BJ (cell line): ENCODE results near the gene TMEM91. TPM values are rescaled to one million over a fixed set of nuclear protein-coding genes. Genes with fewer than 3 reads are reported as not detected.

Experiments used
- CTCF ChIA-PET: fragments of 350-600 bp; formaldehyde crosslinking; extraction: SDS; loops from one replicate; lab custom pipeline; 2021; ENCODE audit warnings: antibody characterized with exemption, inconsistent platforms; lab: Yijun Ruan, JAX
- POLR2A ChIA-PET: fragments of 300-600 bp; sonication (Branson Sonifier 250); formaldehyde crosslinking; extraction: SDS; loops from one replicate; lab custom pipeline; 2021; ENCODE audit warnings: antibody characterized with exemption; lab: Charles Lee
- DNase-seq: peaks from one replicate; pipeline ENCODE4 v3.0.0-alpha.2; 2011; ENCODE audit warnings: low read depth
- H3K27me3 ChIP-seq: 2 replicates; pipeline ENCODE4 v1.6.0; 2011; ENCODE audit warnings: low read length; ENCODE audit not compliant: control insufficient read depth, insufficient read depth
- H3K36me3 ChIP-seq: 2 replicates; pipeline ENCODE4 v1.5.1; 2011; ENCODE audit warnings: low read length; ENCODE audit not compliant: control insufficient read depth, insufficient read depth
- H3K4me3 ChIP-seq: 2 replicates; pipeline ENCODE4 v1.5.1; 2011; ENCODE audit warnings: low read depth, mild to moderate bottlenecking, control low read depth, low read length
- polyA plus RNA-seq: library from polyadenylated mRNA; depleted of rRNA; stranded (reverse); fragments of >200 nt; gene quantifications from 2 replicates; pipeline ENCODE4 v1.2.3, GENCODE V29; 2011
- TF ChIP-seq, protein P1 (sequence below): IDR thresholded peaks from 2 replicates; pipeline ENCODE4 v1.5.1; 2011; ENCODE audit warnings: low read depth, mild to moderate bottlenecking, control low read depth, inconsistent platforms, low read length, moderate library complexity; ENCODE audit not compliant: insufficient read depth

Gene TMEM91
- polyA plus RNA-seq, 1 experiment = 5.1 TPM

DNA sequence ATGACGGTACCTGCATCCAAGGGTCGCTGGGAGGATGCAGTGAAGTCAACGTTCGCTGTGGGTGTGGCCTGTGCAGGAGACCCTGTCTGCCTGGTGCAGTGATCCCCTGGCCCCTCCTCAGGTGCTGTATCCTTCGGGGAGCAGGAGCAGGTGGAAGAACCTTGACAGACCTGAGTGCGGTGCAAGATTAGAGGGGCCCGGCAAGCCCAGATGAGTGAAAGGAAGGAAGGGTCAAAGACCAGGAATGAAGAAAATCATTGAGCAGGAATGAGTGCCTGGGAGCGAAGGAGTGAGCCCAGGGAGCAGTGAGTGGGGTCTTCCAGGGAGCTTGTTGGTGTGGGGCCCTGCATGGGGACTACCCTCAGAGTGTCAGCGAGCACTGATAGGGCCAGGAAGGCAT lies 38.1 kb downstream of the TMEM91 start:
- TF ChIP-seq, protein P1, sequence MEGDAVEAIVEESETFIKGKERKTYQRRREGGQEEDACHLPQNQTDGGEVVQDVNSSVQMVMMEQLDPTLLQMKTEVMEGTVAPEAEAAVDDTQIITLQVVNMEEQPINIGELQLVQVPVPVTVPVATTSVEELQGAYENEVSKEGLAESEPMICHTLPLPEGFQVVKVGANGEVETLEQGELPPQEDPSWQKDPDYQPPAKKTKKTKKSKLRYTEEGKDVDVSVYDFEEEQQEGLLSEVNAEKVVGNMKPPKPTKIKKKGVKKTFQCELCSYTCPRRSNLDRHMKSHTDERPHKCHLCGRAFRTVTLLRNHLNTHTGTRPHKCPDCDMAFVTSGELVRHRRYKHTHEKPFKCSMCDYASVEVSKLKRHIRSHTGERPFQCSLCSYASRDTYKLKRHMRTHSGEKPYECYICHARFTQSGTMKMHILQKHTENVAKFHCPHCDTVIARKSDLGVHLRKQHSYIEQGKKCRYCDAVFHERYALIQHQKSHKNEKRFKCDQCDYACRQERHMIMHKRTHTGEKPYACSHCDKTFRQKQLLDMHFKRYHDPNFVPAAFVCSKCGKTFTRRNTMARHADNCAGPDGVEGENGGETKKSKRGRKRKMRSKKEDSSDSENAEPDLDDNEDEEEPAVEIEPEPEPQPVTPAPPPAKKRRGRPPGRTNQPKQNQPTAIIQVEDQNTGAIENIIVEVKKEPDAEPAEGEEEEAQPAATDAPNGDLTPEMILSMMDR = no peak
- Histone ChIP-seq H3K27me3 (no peaks in the 10 kb centered on the region), H3K36me3 (peaks cover 34% of the 10 kb centered on the region), H3K4me3 (no peak overlapping the region)
- CTCF ChIA-PET = interaction anchor here (1.1 kb wide), 1 partner anchor 149 kb away, joined by 3 read pairs; no protein-coding TSS in a partner anchor
- no peak for DNase-seq
- POLR2A ChIA-PET = no interaction called here

DNA sequence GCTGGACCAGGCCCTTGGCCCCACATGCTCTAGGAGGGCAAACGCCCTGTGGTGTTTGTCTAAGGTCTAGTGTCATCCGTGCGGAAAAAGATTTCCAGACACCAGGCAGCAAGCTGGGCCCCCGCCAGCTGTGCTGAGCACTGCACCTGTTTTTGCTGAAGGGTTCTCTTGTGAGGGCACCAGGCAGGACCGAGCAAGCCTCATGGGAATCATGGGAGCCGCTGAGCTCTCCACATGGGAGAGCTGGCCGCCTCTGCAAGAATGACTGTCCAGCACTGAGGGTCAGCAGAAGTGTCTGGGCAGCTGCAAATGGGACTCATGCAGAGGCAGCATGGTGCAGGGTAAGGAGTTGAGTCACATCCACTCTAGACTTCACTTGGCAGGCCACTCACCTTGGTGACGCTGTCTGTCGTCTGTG lies 38.8 kb downstream of the TMEM91 start:
- POLR2A ChIA-PET = no interaction called here
- Histone ChIP-seq H3K4me3 (no peak overlapping the region), H3K36me3 (peaks cover 35% of the 10 kb centered on the region), H3K27me3 (no peaks in the 10 kb centered on the region)
- CTCF ChIA-PET = no interaction called here
- DNase-seq = no peak
- TF ChIP-seq, protein P1 = no peak

DNA sequence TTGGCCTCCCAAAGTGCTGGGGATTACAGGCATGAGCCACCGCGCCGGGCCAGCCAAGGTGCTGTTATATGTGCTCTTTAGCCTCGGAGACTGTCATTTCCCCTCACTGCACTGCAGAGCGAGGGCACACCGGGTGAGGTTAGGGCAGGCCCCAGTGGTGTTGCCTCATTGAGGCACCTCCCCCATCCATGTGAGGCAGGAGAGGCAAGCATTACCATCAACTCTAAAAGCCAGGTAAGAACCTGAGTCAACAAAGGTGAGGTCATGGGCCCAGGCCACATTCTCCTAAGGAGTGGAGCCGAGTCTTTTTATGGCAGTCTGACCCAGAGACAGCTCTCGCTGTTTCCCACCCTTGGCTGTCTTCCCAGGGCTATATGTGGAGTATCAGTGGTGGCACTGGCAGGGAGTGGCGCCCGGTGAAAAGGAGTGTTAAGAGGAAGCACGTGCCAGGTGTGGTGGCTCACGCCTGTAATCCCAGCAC lies 39.9 kb downstream of the TMEM91 start:
- no peak for DNase-seq
- CTCF ChIA-PET = no interaction called here
- POLR2A ChIA-PET = no interaction called here

DNA sequence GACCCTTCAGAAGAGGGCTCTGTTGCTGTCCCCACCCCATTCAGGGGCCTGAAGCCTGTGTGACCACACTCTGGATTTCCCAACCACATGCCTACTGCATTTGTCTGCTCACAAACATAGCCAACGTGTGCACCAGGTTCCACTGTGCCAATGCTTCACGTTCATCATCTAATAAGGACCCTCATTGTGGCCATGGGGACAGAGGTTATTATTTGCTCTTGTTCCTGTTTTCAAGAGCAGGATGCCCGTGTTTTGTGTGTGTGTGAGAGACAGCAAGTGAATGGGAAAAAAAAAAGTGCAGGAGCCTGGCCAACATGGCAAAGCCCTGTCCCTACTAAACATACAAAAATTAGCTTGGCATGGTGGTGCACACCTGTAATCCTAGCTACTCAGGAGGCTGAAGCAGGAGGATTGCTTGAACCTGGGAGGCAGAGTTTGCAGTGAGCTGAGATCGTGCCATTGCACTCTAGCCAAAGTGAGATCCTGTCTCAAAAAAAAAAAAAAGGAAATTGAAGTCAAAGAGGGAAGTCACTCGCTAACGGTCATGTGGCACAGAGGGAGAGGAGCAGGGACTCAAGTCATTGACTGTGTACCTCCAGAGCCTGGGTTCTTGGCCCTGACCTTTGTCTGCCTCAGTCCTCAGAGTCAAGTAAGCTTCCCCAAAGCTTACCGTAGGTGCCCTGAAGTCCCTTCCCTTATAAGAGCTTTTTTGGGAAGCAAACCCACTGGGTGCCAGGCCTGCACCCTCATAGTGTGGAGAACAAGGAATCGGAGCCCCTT lies 44.0 kb downstream of the TMEM91 start:
- ChIA-PET CTCF (interaction anchor here (0.6 kb wide), 1 partner anchor 19 kb away, joined by 4 read pairs; the partner anchor contains the start of gene DMAC2), POLR2A (no interaction called here)
- peaks cover 34% of the 10 kb centered on the region for H3K36me3 ChIP-seq
- no peaks in the 10 kb centered on the region for H3K27me3 ChIP-seq
- TF ChIP-seq, protein P1 = no peak
- H3K4me3 ChIP-seq = no peak overlapping the region
- no peak for DNase-seq

More for the DNA sequence above, 39.9 kb downstream of the TMEM91 start:
- TF ChIP-seq, protein P1 = no peak
- Histone ChIP-seq H3K27me3 (no peaks in the 10 kb centered on the region), H3K4me3 (no peak overlapping the region), H3K36me3 (peaks cover 34% of the 10 kb centered on the region)

DNA sequence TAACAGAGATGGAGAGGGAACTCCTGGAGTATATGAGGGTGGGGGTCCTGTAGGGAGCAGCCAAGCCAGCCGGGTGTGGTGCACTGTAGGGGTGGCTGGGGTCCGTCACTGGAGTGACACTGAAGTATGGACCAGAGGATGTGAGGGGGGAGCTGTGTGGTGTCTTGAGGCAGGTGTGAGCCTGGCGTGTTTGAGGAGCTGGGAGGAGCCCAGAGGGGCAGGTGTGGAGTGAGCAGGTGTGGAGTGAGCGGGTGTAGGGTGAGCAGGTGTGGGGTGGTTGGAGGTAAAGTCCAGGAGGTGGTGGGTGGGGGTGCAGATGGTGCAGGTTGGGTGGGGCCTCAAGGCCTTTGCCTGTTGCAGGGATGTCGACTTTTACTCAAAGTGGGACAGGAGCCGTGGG lies 45.0 kb downstream of the TMEM91 start:
- peaks cover 33% of the 10 kb centered on the region for H3K36me3 ChIP-seq
- H3K27me3 ChIP-seq = no peaks in the 10 kb centered on the region
- H3K4me3 ChIP-seq = no peak overlapping the region
- no peak for DNase-seq
- CTCF ChIA-PET = no interaction called here
- POLR2A ChIA-PET = no interaction called here
- TF ChIP-seq, protein P1 = no peak
